Measurements from ENCODE around the gene FAT1. TPM values are rescaled to one million over a fixed set of nuclear protein-coding genes. Genes with fewer than 3 reads are reported as not detected.

FAT1 gene
- total and polyA plus RNA-seq, 9 of the 15 experiments (the other 6 are each of a cell fraction or from before 2014, with no cell fraction given), result 6.0 to 38.4 (median 21.4) TPM

DNA sequence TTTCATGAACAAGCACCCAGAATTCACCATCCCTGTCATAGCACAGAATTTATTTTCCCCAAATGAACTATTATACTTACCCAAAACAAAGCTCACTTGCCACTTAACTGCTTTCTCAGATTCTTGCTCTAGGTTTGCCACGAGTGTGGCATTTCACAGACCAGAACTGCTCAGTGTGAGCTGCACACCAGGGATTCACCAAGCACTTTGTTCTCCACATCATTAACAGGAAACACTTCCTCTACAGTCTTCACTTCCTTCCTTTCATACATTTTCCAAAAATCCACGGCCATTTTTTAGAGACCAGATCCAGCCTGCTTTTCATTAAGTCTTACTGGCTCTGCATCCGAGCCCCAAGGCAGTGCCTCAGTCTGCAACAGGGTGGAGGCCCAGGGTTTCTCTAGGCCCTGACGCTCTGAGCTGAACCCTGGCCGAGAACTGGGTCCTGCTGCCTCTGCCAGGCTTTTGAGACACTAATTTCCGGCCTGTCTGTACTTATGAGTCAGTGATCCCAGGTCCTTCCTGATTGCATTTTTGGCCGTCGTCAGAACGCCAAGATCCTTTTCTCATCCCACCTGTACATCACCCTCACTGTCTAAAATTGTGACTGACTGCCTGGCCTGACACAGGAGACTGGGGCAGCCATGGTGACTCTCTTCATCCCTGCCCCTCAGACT is 100.7 kb downstream of the FAT1 start:
- 46% methylated on average over 9 of the region's 9 CpGs for WGBS (ENCODE audit: insufficient coverage, low coverage, missing lambda C conversion rate)
- H2AFZ ChIP-seq (ENCODE audit: low read depth, low read length), result no peak overlapping the region
- in situ Hi-C loops (cut with MboI) (no loop called here), intact Hi-C loops (cut with micrococcal nuclease) (no loop called here)
- no peaks in the 10 kb centered on the region for H3K79me2 ChIP-seq (ENCODE audit: control insufficient read depth, insufficient read depth, low read length)
- H3K4me2 ChIP-seq (ENCODE audit: insufficient read depth, low read length), result no peak overlapping the region
- H3K36me3 ChIP-seq (ENCODE audit: control insufficient read depth, insufficient read depth, low read length), result peaks cover 11% of the 10 kb centered on the region
- FAIRE-seq (no peak), ATAC-seq (no peak), DNase-seq (ENCODE audit: extremely low read depth in 1 of 4, low spot score in 3 of 4) (no peak)
- H3K4me3 ChIP-seq, result no peak overlapping the region
- H3K9ac ChIP-seq (ENCODE audit: insufficient read depth in 1 of 2, low read depth in 2 of 2, low read length in 2 of 2), result no peak overlapping the region; a peak in 1 of 4 replicates
- 0 out of 5 replicates have a peak, but pooled peaks cover 0 to 3% of the 10 kb centered on the region in 2 experiments for H3K27me3 ChIP-seq (ENCODE audit: control insufficient read depth in 2 of 2, insufficient read depth in 2 of 2, low read length in 2 of 2)
- no peaks in the 10 kb centered on the region for H4K20me1 ChIP-seq (replicated peaks; ENCODE audit: control insufficient read depth, insufficient read depth, low read length)
- H3K9me1 ChIP-seq (ENCODE audit: control insufficient read depth, insufficient read depth, low read length), result no peaks in the 10 kb centered on the region
- H3K4me1 ChIP-seq (replicated peaks in 1 of 2; ENCODE audit: control insufficient read depth in 2 of 2, insufficient read depth in 2 of 2, low read length in 2 of 2), result no peaks in the 10 kb centered on the region; a peak in 1 of 5 replicates
- H3K27ac ChIP-seq (ENCODE audit: extremely low read depth, low read depth, low read length), result no peak overlapping the region
- CTCF ChIA-PET (ENCODE audit: low intra/inter-chr PET ratio), result no interaction called here
- no TSS peak for BruUV-seq (replicated peaks)
- POLR2A ChIA-PET, result no interaction called here
- H3K9me3 ChIP-seq (replicated peaks; ENCODE audit: control insufficient read depth, insufficient read depth, low read depth, low read length), result no peaks in the 10 kb centered on the region; the same call in 1 of the 2 replicates
- TF ChIP-seq ZBTB34 (CRISPR knock-in tag; IDR thresholded peaks at IDR 0.05), result no peak
- TF ChIP-seq PTBP1 (IDR thresholded peaks at IDR 0.05; ENCODE audit: low read depth, low read length), result no peak
- no peak for TF ChIP-seq MEF2D (tag; conservative IDR thresholded peaks at IDR 0.05; ENCODE audit: low read depth)
- TF ChIP-seq HDAC6 (IDR thresholded peaks at IDR 0.05; ENCODE audit: low read depth, low read length), result no peak
- no peak for TF ChIP-seq ZNF274 (IDR thresholded peaks at IDR 0.05; ENCODE audit: borderline replicate concordance, low read depth, low read length)
- no peak for TF ChIP-seq KLF1 (tag; IDR thresholded peaks at IDR 0.05)
- TF ChIP-seq ZNF134 (CRISPR knock-in tag; conservative IDR thresholded peaks at IDR 0.05), result no peak
- TF ChIP-seq ZNF224 (CRISPR knock-in tag; IDR thresholded peaks at IDR 0.05), result no peak
- no peak for TF ChIP-seq CBFA2T2 (conservative IDR thresholded peaks at IDR 0.05)
- TF ChIP-seq, protein P1, sequence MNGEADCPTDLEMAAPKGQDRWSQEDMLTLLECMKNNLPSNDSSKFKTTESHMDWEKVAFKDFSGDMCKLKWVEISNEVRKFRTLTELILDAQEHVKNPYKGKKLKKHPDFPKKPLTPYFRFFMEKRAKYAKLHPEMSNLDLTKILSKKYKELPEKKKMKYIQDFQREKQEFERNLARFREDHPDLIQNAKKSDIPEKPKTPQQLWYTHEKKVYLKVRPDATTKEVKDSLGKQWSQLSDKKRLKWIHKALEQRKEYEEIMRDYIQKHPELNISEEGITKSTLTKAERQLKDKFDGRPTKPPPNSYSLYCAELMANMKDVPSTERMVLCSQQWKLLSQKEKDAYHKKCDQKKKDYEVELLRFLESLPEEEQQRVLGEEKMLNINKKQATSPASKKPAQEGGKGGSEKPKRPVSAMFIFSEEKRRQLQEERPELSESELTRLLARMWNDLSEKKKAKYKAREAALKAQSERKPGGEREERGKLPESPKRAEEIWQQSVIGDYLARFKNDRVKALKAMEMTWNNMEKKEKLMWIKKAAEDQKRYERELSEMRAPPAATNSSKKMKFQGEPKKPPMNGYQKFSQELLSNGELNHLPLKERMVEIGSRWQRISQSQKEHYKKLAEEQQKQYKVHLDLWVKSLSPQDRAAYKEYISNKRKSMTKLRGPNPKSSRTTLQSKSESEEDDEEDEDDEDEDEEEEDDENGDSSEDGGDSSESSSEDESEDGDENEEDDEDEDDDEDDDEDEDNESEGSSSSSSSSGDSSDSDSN (IDR thresholded peaks at IDR 0.05; ENCODE audit: borderline replicate concordance in 1 of 2, low read depth in 2 of 2, low read length in 2 of 2), result no peak
- TF ChIP-seq ELK1 (CRISPR knock-in tag; IDR thresholded peaks at IDR 0.05), result no peak
- TF ChIP-seq ZNF398 (CRISPR knock-in tag; IDR thresholded peaks at IDR 0.05), result no peak
- TF ChIP-seq, protein P2, sequence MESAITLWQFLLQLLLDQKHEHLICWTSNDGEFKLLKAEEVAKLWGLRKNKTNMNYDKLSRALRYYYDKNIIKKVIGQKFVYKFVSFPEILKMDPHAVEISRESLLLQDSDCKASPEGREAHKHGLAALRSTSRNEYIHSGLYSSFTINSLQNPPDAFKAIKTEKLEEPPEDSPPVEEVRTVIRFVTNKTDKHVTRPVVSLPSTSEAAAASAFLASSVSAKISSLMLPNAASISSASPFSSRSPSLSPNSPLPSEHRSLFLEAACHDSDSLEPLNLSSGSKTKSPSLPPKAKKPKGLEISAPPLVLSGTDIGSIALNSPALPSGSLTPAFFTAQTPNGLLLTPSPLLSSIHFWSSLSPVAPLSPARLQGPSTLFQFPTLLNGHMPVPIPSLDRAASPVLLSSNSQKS (CRISPR knock-in tag; IDR thresholded peaks at IDR 0.05), result no peak
- TF ChIP-seq ZNF408 (CRISPR knock-in tag; IDR thresholded peaks at IDR 0.05; ENCODE audit: low read depth), result no peak
